Right lobe of liver (tissue), 4 donors: ENCODE measurements around the gene ARRB1.
A peak's percentile ranks its signal among the peaks of the same experiment; 100 is the strongest.

Source experiments
- CTCF ChIP-seq, 4 donors: fragments of 200-600 bp in 3 of 4; fragments of 450-650 bp in 1 of 4; IDR thresholded peaks; one replicate each; pipeline versions ENCODE4 v1.5.1 to v1.8.0; 2016 to 2022; ENCODE audit warnings: antibody characterized with exemption in 4 of 4, mild to moderate bottlenecking in 2 of 4
- POLR2A ChIP-seq: fragments of 450-650 bp; IDR thresholded peaks from one replicate; pipeline ENCODE4 v1.6.1; 2017; ENCODE audit warnings: antibody characterized with exemption, mild to moderate bottlenecking
- donor health status: DM: no; HTN: no; CAD: no.
- donor health status: DM: no; HTN: no; CAD: no.
- donor health status: DM: no; HTN: yes; CAD: no.

DNA sequence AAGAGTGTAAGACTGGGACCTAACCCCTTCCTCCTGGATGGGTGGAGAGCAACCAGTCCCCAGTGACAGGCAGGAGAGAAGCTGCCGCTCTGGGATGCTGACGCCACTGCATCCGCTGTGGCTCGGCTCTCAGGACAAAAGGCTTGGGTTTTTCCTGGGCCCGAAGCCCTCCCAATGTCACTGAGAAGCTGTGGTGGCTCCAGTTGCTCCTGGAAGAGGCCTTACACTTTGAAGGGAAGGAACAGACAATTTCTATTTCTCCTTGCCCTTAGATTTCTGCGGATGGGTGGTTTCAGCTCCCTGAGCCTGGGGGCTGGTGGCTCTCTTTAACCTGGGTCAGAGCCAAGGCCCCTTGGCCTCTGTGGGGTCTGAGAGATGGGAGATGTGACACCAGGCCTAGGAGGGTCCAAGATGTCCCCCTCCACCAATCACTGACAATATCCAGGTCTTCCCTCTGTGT, 89.5 kb downstream of the ARRB1 start:
- TF ChIP-seq CTCF (IDR thresholded peaks at IDR 0.05) (no peak), POLR2A (peak; percentile 7)
